ENCODE data around the gene ORC4.

ORC4 gene

GRCh38 chr2:147989102-147989501 is 31.4 kb downstream of the ORC4 start:
- no peak overlapping the region for H3K27ac ChIP-seq (ENCODE audit: low read depth, low read length)
- H3K27me3 ChIP-seq (ENCODE audit: control insufficient read depth in 1 of 2, insufficient read depth in 2 of 2, low read length in 2 of 2), result no peaks in the 10 kb centered on the region
- no peak overlapping the region for H3K9ac ChIP-seq (ENCODE audit: low read length)
- no peaks in the 10 kb centered on the region for H3K36me3 ChIP-seq (ENCODE audit: insufficient read depth, low read length)
- no peak overlapping the region for H3K4me3 ChIP-seq (ENCODE audit: low read depth in 1 of 2, low read length in 2 of 2)
- peaks cover 4% of the 10 kb centered on the region for H3K4me1 ChIP-seq (ENCODE audit: insufficient read depth, low read length)
- no peaks in the 10 kb centered on the region for H3K9me3 ChIP-seq (ENCODE audit: low read length)

GRCh38 chr2:147980940-147981528 is 39.5 kb downstream of the ORC4 start:
- Histone ChIP-seq H3K4me3 (ENCODE audit: low read depth in 1 of 2, low read length in 2 of 2) (no peak overlapping the region), H3K9me3 (ENCODE audit: low read length) (no peaks in the 10 kb centered on the region), H3K27ac (ENCODE audit: low read depth, low read length) (no peak overlapping the region), H3K36me3 (ENCODE audit: insufficient read depth, low read length) (no peaks in the 10 kb centered on the region), H3K4me1 (ENCODE audit: insufficient read depth, low read length) (peaks cover 11% of the 10 kb centered on the region), H3K27me3 (ENCODE audit: control insufficient read depth in 1 of 2, insufficient read depth in 2 of 2, low read length in 2 of 2) (no peaks in the 10 kb centered on the region), H3K9ac (ENCODE audit: low read length) (no peak overlapping the region)

GRCh38 chr2:147977679-147978078 is 42.9 kb downstream of the ORC4 start:
- Histone ChIP-seq H3K4me3 (ENCODE audit: low read depth in 1 of 2, low read length in 2 of 2) (no peak overlapping the region), H3K27ac (ENCODE audit: low read depth, low read length) (no peak overlapping the region), H3K27me3 (ENCODE audit: control insufficient read depth in 1 of 2, insufficient read depth in 2 of 2, low read length in 2 of 2) (no peaks in the 10 kb centered on the region), H3K4me1 (ENCODE audit: insufficient read depth, low read length) (peaks cover 11% of the 10 kb centered on the region), H3K9ac (ENCODE audit: low read length) (no peak overlapping the region), H3K36me3 (ENCODE audit: insufficient read depth, low read length) (no peaks in the 10 kb centered on the region), H3K9me3 (ENCODE audit: low read length) (no peaks in the 10 kb centered on the region)

- H3K4me1 ChIP-seq (ENCODE audit: insufficient read depth, low read length), result peaks cover 8% of the 10 kb centered on the region
- H3K9ac ChIP-seq (ENCODE audit: low read length), result no peak overlapping the region
- H3K36me3 ChIP-seq (ENCODE audit: insufficient read depth, low read length), result no peaks in the 10 kb centered on the region
Observed at GRCh38 chr2:147976102-147976501, 44.4 kb downstream of the ORC4 start.

GRCh38 chr2:147968571-147968970 is 52.0 kb downstream of the ORC4 start:
- Histone ChIP-seq H3K4me3 (ENCODE audit: low read depth in 1 of 2, low read length in 2 of 2) (no peak overlapping the region), H3K9ac (ENCODE audit: low read length) (no peak overlapping the region), H3K9me3 (ENCODE audit: low read length) (no peaks in the 10 kb centered on the region), H3K27me3 (ENCODE audit: control insufficient read depth in 1 of 2, insufficient read depth in 2 of 2, low read length in 2 of 2) (no peaks in the 10 kb centered on the region), H3K36me3 (ENCODE audit: insufficient read depth, low read length) (no peaks in the 10 kb centered on the region), H3K27ac (ENCODE audit: low read depth, low read length) (no peak overlapping the region), H3K4me1 (ENCODE audit: insufficient read depth, low read length) (no peaks in the 10 kb centered on the region)

More at GRCh38 chr2:147976102-147976501, 44.4 kb downstream of the ORC4 start:
- Histone ChIP-seq H3K27ac (ENCODE audit: low read depth, low read length) (no peak overlapping the region), H3K27me3 (ENCODE audit: control insufficient read depth in 1 of 2, insufficient read depth in 2 of 2, low read length in 2 of 2) (no peaks in the 10 kb centered on the region), H3K4me3 (ENCODE audit: low read depth in 1 of 2, low read length in 2 of 2) (no peak overlapping the region), H3K9me3 (ENCODE audit: low read length) (no peaks in the 10 kb centered on the region)

GRCh38 chr2:147952118-147952517 is 68.4 kb downstream of the ORC4 start:
- Histone ChIP-seq H3K4me3 (ENCODE audit: low read depth in 1 of 2, low read length in 2 of 2) (no peak overlapping the region), H3K9ac (ENCODE audit: low read length) (no peak overlapping the region), H3K4me1 (ENCODE audit: insufficient read depth, low read length) (no peaks in the 10 kb centered on the region), H3K27ac (ENCODE audit: low read depth, low read length) (no peak overlapping the region), H3K9me3 (ENCODE audit: low read length) (no peaks in the 10 kb centered on the region), H3K27me3 (ENCODE audit: control insufficient read depth in 1 of 2, insufficient read depth in 2 of 2, low read length in 2 of 2) (no peaks in the 10 kb centered on the region), H3K36me3 (ENCODE audit: insufficient read depth, low read length) (peaks cover 7% of the 10 kb centered on the region)

GRCh38 chr2:147945660-147946059 is 74.9 kb downstream of the ORC4 start:
- no peaks in the 10 kb centered on the region for H3K4me1 ChIP-seq (ENCODE audit: insufficient read depth, low read length)
- H3K27me3 ChIP-seq (ENCODE audit: control insufficient read depth in 1 of 2, insufficient read depth in 2 of 2, low read length in 2 of 2), result no peaks in the 10 kb centered on the region
- no peak overlapping the region for H3K27ac ChIP-seq (ENCODE audit: low read depth, low read length)
- no peak overlapping the region for H3K9ac ChIP-seq (ENCODE audit: low read length)
- H3K36me3 ChIP-seq (ENCODE audit: insufficient read depth, low read length), result no peaks in the 10 kb centered on the region
- H3K9me3 ChIP-seq (ENCODE audit: low read length), result no peaks in the 10 kb centered on the region
- H3K4me3 ChIP-seq (ENCODE audit: low read depth in 1 of 2, low read length in 2 of 2), result no peak overlapping the region

- H3K9me3 ChIP-seq (ENCODE audit: low read length), result no peaks in the 10 kb centered on the region
- no peak overlapping the region for H3K4me3 ChIP-seq (ENCODE audit: low read depth in 1 of 2, low read length in 2 of 2)
- H3K27me3 ChIP-seq (ENCODE audit: control insufficient read depth in 1 of 2, insufficient read depth in 2 of 2, low read length in 2 of 2), result no peaks in the 10 kb centered on the region
- peaks cover 7% of the 10 kb centered on the region for H3K36me3 ChIP-seq (ENCODE audit: insufficient read depth, low read length)
- H3K9ac ChIP-seq (ENCODE audit: low read length), result no peak overlapping the region
- no peaks in the 10 kb centered on the region for H3K4me1 ChIP-seq (ENCODE audit: insufficient read depth, low read length)
- no peak overlapping the region for H3K27ac ChIP-seq (ENCODE audit: low read depth, low read length)
Observed at GRCh38 chr2:147939313-147939712, 81.2 kb downstream of the ORC4 start.

- no peak overlapping the region for H3K4me3 ChIP-seq (ENCODE audit: low read depth in 1 of 2, low read length in 2 of 2)
- H3K9me3 ChIP-seq (ENCODE audit: low read length), result no peaks in the 10 kb centered on the region
- no peak overlapping the region for H3K27ac ChIP-seq (ENCODE audit: low read depth, low read length)
- no peaks in the 10 kb centered on the region for H3K27me3 ChIP-seq (ENCODE audit: control insufficient read depth in 1 of 2, insufficient read depth in 2 of 2, low read length in 2 of 2)
- no peak overlapping the region for H3K9ac ChIP-seq (ENCODE audit: low read length)
- H3K36me3 ChIP-seq (ENCODE audit: insufficient read depth, low read length), result peaks cover 9% of the 10 kb centered on the region
- no peaks in the 10 kb centered on the region for H3K4me1 ChIP-seq (ENCODE audit: insufficient read depth, low read length)
Observed at GRCh38 chr2:147937744-147938349, 82.7 kb downstream of the ORC4 start.

GRCh38 chr2:147934881-147935620 is 85.5 kb downstream of the ORC4 start:
- H3K9ac ChIP-seq (ENCODE audit: low read length), result no peak overlapping the region
- H3K4me3 ChIP-seq (ENCODE audit: low read depth in 1 of 2, low read length in 2 of 2), result no peak overlapping the region
- no peaks in the 10 kb centered on the region for H3K9me3 ChIP-seq (ENCODE audit: low read length)
- H3K27me3 ChIP-seq (ENCODE audit: control insufficient read depth in 1 of 2, insufficient read depth in 2 of 2, low read length in 2 of 2), result no peaks in the 10 kb centered on the region
- H3K36me3 ChIP-seq (ENCODE audit: insufficient read depth, low read length), result peaks cover 12% of the 10 kb centered on the region
- no peak overlapping the region for H3K27ac ChIP-seq (ENCODE audit: low read depth, low read length)
- H3K4me1 ChIP-seq (ENCODE audit: insufficient read depth, low read length), result no peaks in the 10 kb centered on the region

- no peaks in the 10 kb centered on the region for H3K4me1 ChIP-seq (ENCODE audit: insufficient read depth, low read length)
- H3K4me3 ChIP-seq (ENCODE audit: low read depth in 1 of 2, low read length in 2 of 2), result no peak overlapping the region
- H3K27me3 ChIP-seq (ENCODE audit: control insufficient read depth in 1 of 2, insufficient read depth in 2 of 2, low read length in 2 of 2), result no peaks in the 10 kb centered on the region
- no peak overlapping the region for H3K9ac ChIP-seq (ENCODE audit: low read length)
- no peak overlapping the region for H3K27ac ChIP-seq (ENCODE audit: low read depth, low read length)
- H3K9me3 ChIP-seq (ENCODE audit: low read length), result no peaks in the 10 kb centered on the region
- H3K36me3 ChIP-seq (ENCODE audit: insufficient read depth, low read length), result peaks cover 12% of the 10 kb centered on the region
Observed at GRCh38 chr2:147933931-147934330, 86.6 kb downstream of the ORC4 start.
